HG02840 (cell line): Measurements from ENCODE around the gene BRINP2.
"Not testable (repeated sequence)": the region's sequence is repeated elsewhere in the genome, so short reads cannot be mapped to it uniquely, and the experiment has no call there.

Source experiments
- ATAC-seq: cut with Tn5 transposase; IDR thresholded peaks from one replicate; pipeline ENCODE4 v1.9.1; 2021; ENCODE audit warnings: mild to moderate bottlenecking, moderate library complexity, moderate number of reproducible peaks; ENCODE audit not compliant: unreplicated experiment, low FRiP score

BRINP2 gene

GRCh38 chr1:177306019-177306415, 135.3 kb downstream of the BRINP2 start:
- ATAC-seq, result no peak

DNA sequence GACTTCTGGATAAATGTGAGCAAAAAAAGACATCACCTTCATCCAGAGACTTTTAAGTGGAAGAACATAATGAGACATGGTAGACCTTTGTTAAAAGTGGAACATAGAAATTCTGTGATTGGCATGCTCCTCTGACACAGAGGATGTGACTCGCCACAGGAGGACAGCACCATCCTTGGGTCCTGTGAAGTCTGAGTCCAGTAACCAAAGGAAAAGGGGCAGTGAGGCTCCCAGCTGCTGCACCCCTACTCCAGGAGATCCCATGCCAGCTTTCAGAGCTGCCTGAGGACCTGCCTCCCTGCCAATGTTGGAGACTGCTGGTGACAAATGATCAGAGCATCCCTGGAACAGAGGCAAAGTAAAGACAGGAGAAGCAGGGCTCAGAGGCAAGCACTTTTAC, 136.2 kb downstream of the BRINP2 start:
- ATAC-seq, result no peak

- ATAC-seq, result no peak
These were observed 137.0 kb downstream of the BRINP2 start for GRCh38 chr1:177307771-177308170.

DNA sequence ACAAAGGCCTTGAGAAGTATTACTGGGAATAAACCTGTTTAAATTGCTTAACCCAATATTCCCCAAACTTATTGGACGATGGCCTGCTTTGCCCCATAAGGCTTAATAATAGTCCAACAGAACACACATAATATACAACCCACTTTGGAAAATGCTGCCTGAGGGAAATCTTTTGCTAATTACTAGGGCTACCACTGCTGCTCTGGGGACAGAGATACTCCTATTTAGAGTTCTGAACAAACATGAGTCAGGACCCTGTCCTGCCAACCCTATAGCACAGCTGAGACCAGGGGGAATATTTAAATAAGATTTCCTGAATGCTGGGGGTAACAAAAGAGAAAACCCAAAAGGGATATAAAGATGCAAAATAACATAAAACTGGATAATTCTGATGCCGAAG, 139.1 kb downstream of the BRINP2 start:
- no peak for ATAC-seq

- no peak for ATAC-seq
These were observed 139.6 kb downstream of the BRINP2 start for GRCh38 chr1:177310326-177310725.

DNA sequence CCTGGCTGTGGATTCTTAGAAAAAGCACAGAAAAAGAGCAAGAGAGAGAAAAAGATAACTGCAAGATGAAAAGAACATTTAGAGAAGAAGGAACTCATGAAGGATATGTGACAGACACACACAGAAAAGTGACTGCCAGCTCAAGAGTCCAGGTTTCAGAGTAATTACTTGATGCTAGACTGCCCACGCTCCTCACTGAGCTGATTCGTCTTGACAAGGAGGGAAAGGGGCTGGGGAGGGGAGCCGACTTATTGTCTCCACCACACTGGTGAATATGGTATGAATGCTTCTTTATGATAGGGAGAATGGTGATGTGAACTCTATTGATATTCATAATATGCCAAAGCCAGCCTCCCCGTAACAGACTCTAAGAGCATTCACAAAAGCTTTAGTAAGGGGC, 140.4 kb downstream of the BRINP2 start:
- no peak for ATAC-seq

- no peak for ATAC-seq
These were observed 140.8 kb downstream of the BRINP2 start for GRCh38 chr1:177311586-177311985.

DNA sequence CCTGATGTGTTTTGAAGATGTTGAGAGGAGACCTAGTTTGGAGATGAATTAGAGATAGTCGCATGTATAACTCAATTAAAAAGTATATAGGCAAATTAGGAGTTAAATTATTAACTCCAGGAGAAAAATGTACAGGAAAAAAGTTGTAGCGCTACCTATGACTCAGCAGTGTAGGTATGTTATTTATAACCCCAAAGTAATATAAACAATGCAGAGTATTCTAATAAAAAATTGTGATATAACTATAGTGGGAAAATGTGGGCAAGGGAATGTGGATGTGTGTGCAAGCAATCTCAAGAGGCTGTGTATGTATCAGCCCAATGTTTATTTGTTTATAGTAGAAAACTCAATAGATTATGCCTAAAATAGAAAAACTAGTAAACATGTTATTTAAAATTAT, 144.5 kb downstream of the BRINP2 start:
- no peak for ATAC-seq

DNA sequence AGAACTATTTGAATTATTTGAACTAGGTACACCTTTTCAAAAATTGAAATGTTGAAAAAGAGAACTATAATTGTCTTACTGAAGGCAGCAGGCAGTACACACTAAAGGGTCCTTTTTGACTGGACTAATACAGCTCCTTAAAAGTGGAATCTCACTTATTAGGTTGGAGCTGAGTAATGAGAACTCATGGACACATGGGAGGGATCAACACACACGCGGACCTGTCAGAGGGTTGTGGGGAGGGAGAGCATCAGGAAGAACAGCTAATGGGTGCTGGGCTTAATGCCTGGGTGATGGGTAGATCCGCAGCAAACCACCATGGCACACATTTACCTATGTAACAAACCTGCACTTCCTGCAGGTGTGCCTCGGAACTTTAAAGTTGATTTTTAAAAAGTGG, 145.0 kb downstream of the BRINP2 start:
- no peak for ATAC-seq

DNA sequence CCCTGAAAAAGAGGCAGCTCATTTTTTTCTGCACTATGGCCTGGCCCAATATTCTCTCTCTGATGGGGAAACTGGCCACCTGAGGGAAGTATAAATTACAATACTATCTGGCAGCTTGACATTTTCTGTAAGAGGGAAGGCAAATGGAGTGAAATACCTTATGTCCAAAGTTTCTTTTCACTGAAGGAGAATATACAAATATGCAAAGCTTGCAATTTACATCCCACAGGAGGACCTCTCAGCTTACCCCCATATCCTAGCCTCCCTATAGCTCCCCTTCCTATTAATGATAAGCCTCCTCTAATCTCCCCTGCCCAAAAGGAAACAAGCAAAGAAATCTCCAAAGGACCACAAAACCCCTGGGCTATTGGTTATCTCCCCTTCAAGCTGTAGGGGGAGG, 150.7 kb downstream of the BRINP2 start:
- ATAC-seq, result not testable (repeated sequence)

DNA sequence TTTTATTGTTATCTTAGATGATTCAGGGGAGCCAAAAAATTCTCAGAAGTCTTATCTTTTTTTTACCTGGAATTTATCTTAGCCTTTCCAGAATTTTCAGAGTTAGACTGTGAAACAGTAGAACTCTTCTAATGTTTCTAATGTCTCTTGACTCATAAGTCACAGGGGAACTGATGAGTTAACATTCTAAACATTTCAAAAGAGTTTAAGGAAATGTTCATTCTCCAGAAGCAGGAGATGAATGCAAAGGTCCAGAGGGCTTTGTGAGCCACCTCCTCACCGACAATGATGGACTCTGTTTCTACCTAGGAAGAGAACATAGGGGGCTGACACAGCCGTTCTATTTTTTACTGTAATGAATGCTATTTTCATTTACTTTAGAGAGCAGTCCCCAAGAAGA, 157.5 kb downstream of the BRINP2 start:
- no peak for ATAC-seq

DNA sequence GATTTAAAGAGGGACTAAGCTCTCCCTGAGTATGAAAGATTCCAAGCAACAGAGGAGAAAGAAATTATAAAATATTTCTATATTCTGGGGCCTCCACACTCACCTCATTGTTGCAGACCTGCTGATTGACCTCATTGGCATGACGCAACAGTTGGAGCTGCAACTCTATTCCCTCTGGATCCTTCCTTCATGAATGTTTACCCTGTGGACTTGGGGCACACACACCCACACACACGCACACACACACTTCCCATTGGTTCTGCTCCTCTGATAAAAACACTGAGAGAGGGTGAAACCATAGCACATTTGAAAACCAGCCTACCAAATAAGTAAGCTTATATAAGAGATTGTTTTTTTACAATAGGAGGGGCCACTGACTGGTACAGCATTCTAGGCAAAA, 159.1 kb downstream of the BRINP2 start:
- ATAC-seq, result no peak
